Endothelial cell of umbilical vein (primary cell): ENCODE results near the gene KLHL21.

Experiments used
- CTCF ChIP-seq, 2 donors: IDR thresholded peaks; 1 replicate in 1 of 2; 2 replicates in 1 of 2; pipeline ENCODE4 v1.5.1; 2011; ENCODE audit warnings: low read length in 2 of 2, mild to moderate bottlenecking in 2 of 2, moderate library complexity in 2 of 2, control low read depth in 1 of 2, inconsistent platforms in 1 of 2, low read depth in 1 of 2; ENCODE audit not compliant: insufficient read depth in 1 of 2; ENCODE audit errors: extremely low read depth in 1 of 2
- EZH2 ChIP-seq: IDR thresholded peaks from 2 replicates; pipeline ENCODE4 v1.6.1; 2012; ENCODE audit warnings: borderline replicate concordance, low read depth, mild to moderate bottlenecking, moderate library complexity, low read length, inconsistent platforms; ENCODE audit not compliant: severe bottlenecking
- JUN ChIP-seq: IDR thresholded peaks from 2 replicates; pipeline ENCODE4 v1.6.1; 2011; ENCODE audit warnings: borderline replicate concordance, low read depth; ENCODE audit not compliant: insufficient read length, insufficient read depth
- MYC ChIP-seq: IDR thresholded peaks from one replicate; pipeline ENCODE4 v1.6.1; 2011; ENCODE audit warnings: mild to moderate bottlenecking, low read depth, low read length
- POLR2A ChIP-seq: IDR thresholded peaks from 2 replicates; pipeline ENCODE4 v1.6.1; 2012; ENCODE audit warnings: low read depth, mild to moderate bottlenecking, control low read depth, low read length
- POLR2AphosphoS5 ChIP-seq: IDR thresholded peaks from 2 replicates; pipeline ENCODE4 v1.6.1; 2012; ENCODE audit warnings: low read depth, mild to moderate bottlenecking, control low read depth, low read length, moderate library complexity; ENCODE audit not compliant: insufficient read depth
- TF ChIP-seq, protein P1 (sequence below): IDR thresholded peaks from 2 replicates; pipeline ENCODE4 v1.6.1; 2011; ENCODE audit not compliant: insufficient read depth, insufficient read length

DNA sequence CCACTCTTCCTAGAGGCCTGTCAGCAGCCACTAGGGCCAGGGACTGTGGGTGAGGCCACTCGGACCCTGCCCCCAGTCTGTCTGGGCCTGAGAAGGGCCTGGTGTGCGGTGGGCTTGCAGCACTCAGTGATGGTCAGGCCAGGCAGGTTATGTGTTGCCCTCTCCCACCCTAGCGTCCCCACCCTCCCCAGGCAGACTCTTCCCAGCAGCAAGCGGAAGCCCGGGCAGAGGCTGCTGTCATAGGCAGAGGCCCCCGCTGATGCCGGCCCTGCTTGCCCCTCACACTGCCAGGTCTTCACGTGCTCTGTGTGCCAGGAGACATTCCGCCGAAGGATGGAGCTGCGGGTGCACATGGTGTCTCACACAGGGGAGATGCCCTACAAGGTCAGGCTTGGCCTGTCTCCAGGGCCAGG is 16.3 kb downstream of the KLHL21 start:
- TF ChIP-seq CTCF (IDR thresholded peaks at IDR 0.05; ENCODE audit: extremely low read depth in 1 of 2, insufficient read depth in 1 of 2, low read depth in 1 of 2, low read length in 2 of 2) (no peak), EZH2 (no peak), POLR2A (no peak), POLR2AphosphoS5 (no peak), MYC (no peak), JUN (no peak)
- TF ChIP-seq, protein P1, sequence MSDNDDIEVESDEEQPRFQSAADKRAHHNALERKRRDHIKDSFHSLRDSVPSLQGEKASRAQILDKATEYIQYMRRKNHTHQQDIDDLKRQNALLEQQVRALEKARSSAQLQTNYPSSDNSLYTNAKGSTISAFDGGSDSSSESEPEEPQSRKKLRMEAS: no peak
